ENCODE measurements around the gene PANX1.

The PANX1 gene

GRCh38 chr11:94129512-94130297, 1.1 kb downstream of the PANX1 start:
- no peak for DNase-seq (ENCODE audit: low read depth)

- DNase-seq (ENCODE audit: low read depth): peak; percentile 84
Observed at GRCh38 chr11:94130298-94131046, 1.8 kb downstream of the PANX1 start.

- no peak for DNase-seq (ENCODE audit: low read depth)
Observed at GRCh38 chr11:94131047-94131717, 2.5 kb downstream of the PANX1 start.

- no peak for DNase-seq (ENCODE audit: low read depth)
Observed at GRCh38 chr11:94131718-94132115, 3.1 kb downstream of the PANX1 start.

GRCh38 chr11:94132152-94132558, 3.5 kb downstream of the PANX1 start:
- DNase-seq (ENCODE audit: low read depth): peak; percentile 76

GRCh38 chr11:94132823-94133408, 4.3 kb downstream of the PANX1 start:
- no peak for DNase-seq (ENCODE audit: low read depth)

GRCh38 chr11:94133752-94134151, 5.1 kb downstream of the PANX1 start:
- DNase-seq (ENCODE audit: low read depth): no peak

- DNase-seq (ENCODE audit: low read depth): peak; percentile 87
Observed at GRCh38 chr11:94134651-94135512, 6.2 kb downstream of the PANX1 start.

- no peak for DNase-seq (ENCODE audit: low read depth)
Observed at GRCh38 chr11:94139416-94139815, 10.8 kb downstream of the PANX1 start.

GRCh38 chr11:94140154-94140655, 11.6 kb downstream of the PANX1 start:
- no peak for DNase-seq (ENCODE audit: low read depth)

GRCh38 chr11:94141511-94142307, 13.1 kb downstream of the PANX1 start:
- DNase-seq (ENCODE audit: low read depth): no peak

- no peak for DNase-seq (ENCODE audit: low read depth)
Observed at GRCh38 chr11:94142308-94143281, 14.0 kb downstream of the PANX1 start.

GRCh38 chr11:94144216-94144615, 15.6 kb downstream of the PANX1 start:
- DNase-seq (ENCODE audit: low read depth): no peak

GRCh38 chr11:94144664-94145063, 16.0 kb downstream of the PANX1 start:
- DNase-seq (ENCODE audit: low read depth): no peak

- no peak for DNase-seq (ENCODE audit: low read depth)
Observed at GRCh38 chr11:94145431-94145830, 16.8 kb downstream of the PANX1 start.

GRCh38 chr11:94145916-94146315, 17.3 kb downstream of the PANX1 start:
- no peak for DNase-seq (ENCODE audit: low read depth)

- no peak for DNase-seq (ENCODE audit: low read depth)
Observed at GRCh38 chr11:94147433-94147845, 18.8 kb downstream of the PANX1 start.

- DNase-seq (ENCODE audit: low read depth): no peak
Observed at GRCh38 chr11:94148189-94148588, 19.5 kb downstream of the PANX1 start.

- DNase-seq (ENCODE audit: low read depth): no peak
Observed at GRCh38 chr11:94149431-94150017, 20.9 kb downstream of the PANX1 start.
